ENCODE measurements around the gene GPLD1.

The GPLD1 gene

DNA sequence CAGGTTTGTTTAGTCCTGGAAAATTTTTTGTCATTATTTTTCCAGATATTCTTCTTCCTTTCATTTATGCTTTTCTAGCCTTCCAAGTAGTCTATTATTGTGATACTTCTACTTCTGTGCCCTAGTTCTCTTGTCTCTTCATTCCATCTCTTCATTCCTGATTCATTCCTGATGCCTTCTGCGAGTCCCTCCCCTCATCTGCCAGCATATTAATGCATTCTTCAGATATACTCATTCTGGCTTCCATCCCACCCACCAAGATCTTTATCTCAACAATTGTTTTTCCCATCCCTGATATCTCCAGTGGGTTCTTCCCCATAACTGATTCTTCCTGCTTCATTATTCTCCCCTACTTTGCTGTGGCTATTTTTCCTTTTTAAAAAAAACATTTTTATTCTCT, 40.6 kb upstream of the GPLD1 start:
- H3F3A ChIP-seq (ENCODE audit: insufficient read depth, low read length) = no peaks in the 10 kb centered on the region
- H3K9me2 ChIP-seq (replicated peaks; ENCODE audit: insufficient read depth, low read length) = no peaks in the 10 kb centered on the region

GRCh38 chr6:24524805-24525204, 35.4 kb upstream of the GPLD1 start:
- peak; percentile 58 for DNase-seq
- no peaks in the 10 kb centered on the region for H3K9me3 ChIP-seq (replicated peaks; ENCODE audit: insufficient read depth, low read length)
- TF ChIP-seq EZH2 (optimal IDR thresholded peaks at IDR 0.05; ENCODE audit: low read depth, low read length) = no peak
- TF ChIP-seq, protein P1, sequence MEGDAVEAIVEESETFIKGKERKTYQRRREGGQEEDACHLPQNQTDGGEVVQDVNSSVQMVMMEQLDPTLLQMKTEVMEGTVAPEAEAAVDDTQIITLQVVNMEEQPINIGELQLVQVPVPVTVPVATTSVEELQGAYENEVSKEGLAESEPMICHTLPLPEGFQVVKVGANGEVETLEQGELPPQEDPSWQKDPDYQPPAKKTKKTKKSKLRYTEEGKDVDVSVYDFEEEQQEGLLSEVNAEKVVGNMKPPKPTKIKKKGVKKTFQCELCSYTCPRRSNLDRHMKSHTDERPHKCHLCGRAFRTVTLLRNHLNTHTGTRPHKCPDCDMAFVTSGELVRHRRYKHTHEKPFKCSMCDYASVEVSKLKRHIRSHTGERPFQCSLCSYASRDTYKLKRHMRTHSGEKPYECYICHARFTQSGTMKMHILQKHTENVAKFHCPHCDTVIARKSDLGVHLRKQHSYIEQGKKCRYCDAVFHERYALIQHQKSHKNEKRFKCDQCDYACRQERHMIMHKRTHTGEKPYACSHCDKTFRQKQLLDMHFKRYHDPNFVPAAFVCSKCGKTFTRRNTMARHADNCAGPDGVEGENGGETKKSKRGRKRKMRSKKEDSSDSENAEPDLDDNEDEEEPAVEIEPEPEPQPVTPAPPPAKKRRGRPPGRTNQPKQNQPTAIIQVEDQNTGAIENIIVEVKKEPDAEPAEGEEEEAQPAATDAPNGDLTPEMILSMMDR (IDR thresholded peaks at IDR 0.05; ENCODE audit: low read length) = peak; percentile 48
- no peaks in the 10 kb centered on the region for H3K9me2 ChIP-seq (replicated peaks; ENCODE audit: insufficient read depth, low read length)
- H3K9ac ChIP-seq (ENCODE audit: low read length) = no peak overlapping the region
- no peaks in the 10 kb centered on the region for H3K27me3 ChIP-seq (replicated peaks; ENCODE audit: insufficient read depth, low read length)
- H3K4me2 ChIP-seq (ENCODE audit: low read depth, low read length) = no peak overlapping the region
- no peaks in the 10 kb centered on the region for H3F3A ChIP-seq (ENCODE audit: insufficient read depth, low read length)
- peaks cover 11% of the 10 kb centered on the region; the same call in 1 of the 2 replicates for H3K4me1 ChIP-seq (ENCODE audit: low read length)
- H3K79me2 ChIP-seq (ENCODE audit: low read length) = no peaks in the 10 kb centered on the region
- no peak overlapping the region for H2AFZ ChIP-seq (ENCODE audit: low read length)
- H3K4me3 ChIP-seq (ENCODE audit: low read length) = no peak overlapping the region
- H3K36me3 ChIP-seq (replicated peaks; ENCODE audit: insufficient read depth, low read length) = no peaks in the 10 kb centered on the region
- no peaks in the 10 kb centered on the region for H4K20me1 ChIP-seq (ENCODE audit: insufficient read depth, low read length)
- no peak overlapping the region for H3K27ac ChIP-seq (ENCODE audit: low read length)

More for the DNA sequence above, 40.6 kb upstream of the GPLD1 start:
- Histone ChIP-seq H3K4me3 (ENCODE audit: low read length) (no peak overlapping the region), H3K27ac (ENCODE audit: low read length) (no peak overlapping the region), H3K9ac (ENCODE audit: low read length) (no peak overlapping the region), H3K27me3 (replicated peaks; ENCODE audit: insufficient read depth, low read length) (no peaks in the 10 kb centered on the region), H2AFZ (ENCODE audit: low read length) (no peak overlapping the region), H3K4me1 (ENCODE audit: low read length) (no peaks in the 10 kb centered on the region), H3K9me3 (replicated peaks; ENCODE audit: insufficient read depth, low read length) (no peaks in the 10 kb centered on the region), H3K36me3 (replicated peaks; ENCODE audit: insufficient read depth, low read length) (0 out of 2 replicates have a peak, but pooled peaks cover 4% of the 10 kb centered on the region), H3K79me2 (ENCODE audit: low read length) (no peaks in the 10 kb centered on the region), H4K20me1 (ENCODE audit: insufficient read depth, low read length) (no peaks in the 10 kb centered on the region), H3K4me2 (ENCODE audit: low read depth, low read length) (no peak overlapping the region)
- TF ChIP-seq EZH2 (optimal IDR thresholded peaks at IDR 0.05; ENCODE audit: low read depth, low read length) (no peak), EZH2phosphoT487 (IDR thresholded peaks at IDR 0.05; ENCODE audit: low read length) (no peak)
- TF ChIP-seq, protein P1 (IDR thresholded peaks at IDR 0.05; ENCODE audit: low read length) = no peak
- no peak for DNase-seq

DNA sequence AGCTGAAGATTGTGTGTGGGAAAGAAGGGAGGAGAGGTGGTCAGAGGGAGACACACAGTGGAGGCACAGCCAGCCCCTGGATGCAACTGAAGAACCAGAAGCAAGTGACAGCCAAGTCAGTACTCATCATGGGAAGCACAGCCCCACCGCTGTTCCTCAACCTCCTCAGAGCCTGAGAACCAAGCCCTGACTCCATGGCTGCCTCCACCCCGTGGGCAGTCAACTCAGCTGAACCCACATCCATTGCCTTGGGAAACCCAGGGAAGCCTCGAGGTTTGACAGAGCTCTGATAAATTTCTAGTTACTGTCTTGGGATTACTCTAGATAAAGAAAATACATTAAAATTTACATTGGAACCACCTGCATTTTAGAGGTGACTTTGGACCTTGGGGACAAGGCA, 35.0 kb upstream of the GPLD1 start:
- Histone ChIP-seq H3K27me3 (replicated peaks; ENCODE audit: insufficient read depth, low read length) (no peaks in the 10 kb centered on the region), H3K4me2 (ENCODE audit: low read depth, low read length) (no peak overlapping the region), H4K20me1 (ENCODE audit: insufficient read depth, low read length) (no peaks in the 10 kb centered on the region), H3K36me3 (replicated peaks; ENCODE audit: insufficient read depth, low read length) (no peaks in the 10 kb centered on the region), H3F3A (ENCODE audit: insufficient read depth, low read length) (no peaks in the 10 kb centered on the region), H3K4me3 (ENCODE audit: low read length) (no peak overlapping the region), H3K9ac (ENCODE audit: low read length) (no peak overlapping the region), H3K9me3 (replicated peaks; ENCODE audit: insufficient read depth, low read length) (no peaks in the 10 kb centered on the region), H3K79me2 (ENCODE audit: low read length) (no peaks in the 10 kb centered on the region), H3K9me2 (replicated peaks; ENCODE audit: insufficient read depth, low read length) (no peaks in the 10 kb centered on the region), H3K27ac (ENCODE audit: low read length) (no peak overlapping the region), H3K4me1 (ENCODE audit: low read length) (peaks cover 11% of the 10 kb centered on the region; the same call in 1 of the 2 replicates), H2AFZ (ENCODE audit: low read length) (no peak overlapping the region)
- no peak for TF ChIP-seq EZH2phosphoT487 (IDR thresholded peaks at IDR 0.05; ENCODE audit: low read length)
- TF ChIP-seq EZH2 (optimal IDR thresholded peaks at IDR 0.05; ENCODE audit: low read depth, low read length) = no peak
- TF ChIP-seq, protein P1 (IDR thresholded peaks at IDR 0.05; ENCODE audit: low read length) = no peak
- DNase-seq = no peak

Data from MM.1S (cell line).